Measurements from ENCODE around the gene UROC1. TPM values are rescaled to one million over a fixed set of nuclear protein-coding genes. Genes with fewer than 3 reads are reported as not detected.

The UROC1 gene
- total and polyA plus RNA-seq, 2 of the 13 experiments (the other 11 are each of a cell fraction or from before 2014, with no cell fraction given), result 0.71 to 1.3 TPM

GRCh38 chr3:126508564-126508964, 9.0 kb downstream of the UROC1 start:
- Histone ChIP-seq H3K4me3 (replicated peaks in 1 of 3; ENCODE audit: insufficient read depth in 1 of 3, low read depth in 2 of 3, low read length in 3 of 3) (no peak overlapping the region), H3K4me1 (ENCODE audit: insufficient read depth, low read length) (peaks cover 8% of the 10 kb centered on the region; the same call in 1 of the 2 replicates), H2AFZ (ENCODE audit: low read length) (no peak overlapping the region), H3K27ac (ENCODE audit: extremely low read length, insufficient read depth, low read length) (no peak overlapping the region), H3K9ac (ENCODE audit: insufficient read depth, low read depth, low read length) (no peak overlapping the region), H3K4me2 (ENCODE audit: low read depth, low read length) (no peak overlapping the region), H3K36me3 (replicated peaks in 1 of 2; ENCODE audit: control insufficient read depth in 1 of 2, insufficient read depth in 2 of 2, low read length in 2 of 2) (no peaks in the 10 kb centered on the region), H3K27me3 (ENCODE audit: control insufficient read depth in 1 of 2, insufficient read depth in 2 of 2, low read length in 2 of 2) (peaks cover 0 to 3% of the 10 kb centered on the region in 2 experiments; a peak in 1 of 5 replicates), H3K9me3 (ENCODE audit: low read length) (no peaks in the 10 kb centered on the region), H4K20me1 (ENCODE audit: insufficient read depth, low read length) (no peaks in the 10 kb centered on the region), H3K79me2 (ENCODE audit: insufficient read depth, low read length) (no peaks in the 10 kb centered on the region)
- no peak for ATAC-seq
- in situ Hi-C loops (cut with HindIII; ENCODE audit: extremely low pct_ligation_motif_present, low pct_unique_long_range_greater_than_20kb), result no loop called here
- FAIRE-seq, result no peak
- POLR2A ChIA-PET, result interaction anchor here (1.2 kb wide), 1 partner anchor 10 kb away, joined by 4 read pairs; no protein-coding TSS in a partner anchor
- CTCF ChIA-PET (ENCODE audit: low intra/inter-chr PET ratio, low total read pairs), result no interaction called here
- DNase-seq (ENCODE audit: low spot score), result no peak
- intact Hi-C loops (cut with micrococcal nuclease; ENCODE audit: unreplicated experiment), result no loop called here
- WGBS (ENCODE audit: low lambda C conversion rate), result 50% methylated on average over 2 of the region's 4 CpGs
- no peak for TF ChIP-seq ZNF556 (CRISPR knock-in tag; IDR thresholded peaks at IDR 0.05; ENCODE audit: borderline replicate concordance)
- BruUV-seq (replicated peaks), result no TSS peak

- Histone ChIP-seq H3K9me3 (ENCODE audit: low read length) (no peaks in the 10 kb centered on the region), H2AFZ (ENCODE audit: low read length) (no peak overlapping the region), H3K9ac (ENCODE audit: insufficient read depth, low read depth, low read length) (no peak overlapping the region), H3K27ac (ENCODE audit: extremely low read length, insufficient read depth, low read length) (no peak overlapping the region), H3K27me3 (ENCODE audit: control insufficient read depth in 1 of 2, insufficient read depth in 2 of 2, low read length in 2 of 2) (peaks cover 0 to 3% of the 10 kb centered on the region in 2 experiments; a peak in 1 of 5 replicates), H3K4me1 (ENCODE audit: insufficient read depth, low read length) (peaks cover 8% of the 10 kb centered on the region; the same call in 1 of the 2 replicates), H3K4me3 (replicated peaks in 1 of 3; ENCODE audit: insufficient read depth in 1 of 3, low read depth in 2 of 3, low read length in 3 of 3) (no peak overlapping the region), H3K36me3 (replicated peaks in 1 of 2; ENCODE audit: control insufficient read depth in 1 of 2, insufficient read depth in 2 of 2, low read length in 2 of 2) (no peaks in the 10 kb centered on the region), H4K20me1 (ENCODE audit: insufficient read depth, low read length) (no peaks in the 10 kb centered on the region), H3K4me2 (ENCODE audit: low read depth, low read length) (no peak overlapping the region), H3K79me2 (ENCODE audit: insufficient read depth, low read length) (no peaks in the 10 kb centered on the region)
- FAIRE-seq, result no peak
- DNase-seq (ENCODE audit: low spot score), result no peak
- no TSS peak for BruUV-seq (replicated peaks)
- POLR2A ChIA-PET, result interaction anchor here (1.2 kb wide), 1 partner anchor 11 kb away, joined by 4 read pairs; no protein-coding TSS in a partner anchor
- in situ Hi-C loops (cut with HindIII; ENCODE audit: extremely low pct_ligation_motif_present, low pct_unique_long_range_greater_than_20kb), result no loop called here
- CTCF ChIA-PET (ENCODE audit: low intra/inter-chr PET ratio, low total read pairs), result no interaction called here
- intact Hi-C loops (cut with micrococcal nuclease; ENCODE audit: unreplicated experiment), result no loop called here
- WGBS (ENCODE audit: low lambda C conversion rate), result 100% methylated on average over 1 of the region's 9 CpGs
- no peak for ATAC-seq
- TF ChIP-seq ZNF816 (CRISPR knock-in tag; IDR thresholded peaks at IDR 0.05; ENCODE audit: borderline replicate concordance) (no peak), ZBTB21 (CRISPR knock-in tag; IDR thresholded peaks at IDR 0.05) (no peak), CHD2 (IDR thresholded peaks at IDR 0.05; ENCODE audit: low read depth, low read length) (no peak), GPN1 (CRISPR knock-in tag; IDR thresholded peaks at IDR 0.05; ENCODE audit: borderline replicate concordance) (no peak), MTF1 (CRISPR knock-in tag; IDR thresholded peaks at IDR 0.05) (no peak), XRCC5 (optimal IDR thresholded peaks at IDR 0.05; ENCODE audit: low read length) (no peak), CEBPZ (IDR thresholded peaks at IDR 0.05; ENCODE audit: low read length) (no peak), ZNF563 (CRISPR knock-in tag; IDR thresholded peaks at IDR 0.05) (no peak), JDP2 (CRISPR knock-in tag; IDR thresholded peaks at IDR 0.05; ENCODE audit: borderline replicate concordance) (no peak), KDM3A (CRISPR knock-in tag; IDR thresholded peaks at IDR 0.05; ENCODE audit: low read depth) (no peak), MAFG (CRISPR knock-in tag; IDR thresholded peaks at IDR 0.05) (no peak), IRF2 (CRISPR knock-in tag; IDR thresholded peaks at IDR 0.05) (no peak), ZNF205 (CRISPR knock-in tag; IDR thresholded peaks at IDR 0.05) (no peak)
- TF ChIP-seq, protein P1, sequence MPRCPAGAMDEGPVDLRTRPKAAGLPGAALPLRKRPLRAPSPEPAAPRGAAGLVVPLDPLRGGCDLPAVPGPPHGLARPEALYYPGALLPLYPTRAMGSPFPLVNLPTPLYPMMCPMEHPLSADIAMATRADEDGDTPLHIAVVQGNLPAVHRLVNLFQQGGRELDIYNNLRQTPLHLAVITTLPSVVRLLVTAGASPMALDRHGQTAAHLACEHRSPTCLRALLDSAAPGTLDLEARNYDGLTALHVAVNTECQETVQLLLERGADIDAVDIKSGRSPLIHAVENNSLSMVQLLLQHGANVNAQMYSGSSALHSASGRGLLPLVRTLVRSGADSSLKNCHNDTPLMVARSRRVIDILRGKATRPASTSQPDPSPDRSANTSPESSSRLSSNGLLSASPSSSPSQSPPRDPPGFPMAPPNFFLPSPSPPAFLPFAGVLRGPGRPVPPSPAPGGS (CRISPR knock-in tag; IDR thresholded peaks at IDR 0.05), result no peak
These were observed 9.7 kb downstream of the UROC1 start for GRCh38 chr3:126507886-126508285.
